HG03064 (cell line): Measurements from ENCODE around the gene DPYSL4.

Source experiments
- ATAC-seq: cut with Tn5 transposase; IDR thresholded peaks from one replicate; pipeline ENCODE4 v1.9.1; 2021; ENCODE audit warnings: low read depth; ENCODE audit not compliant: unreplicated experiment

The DPYSL4 gene

DNA sequence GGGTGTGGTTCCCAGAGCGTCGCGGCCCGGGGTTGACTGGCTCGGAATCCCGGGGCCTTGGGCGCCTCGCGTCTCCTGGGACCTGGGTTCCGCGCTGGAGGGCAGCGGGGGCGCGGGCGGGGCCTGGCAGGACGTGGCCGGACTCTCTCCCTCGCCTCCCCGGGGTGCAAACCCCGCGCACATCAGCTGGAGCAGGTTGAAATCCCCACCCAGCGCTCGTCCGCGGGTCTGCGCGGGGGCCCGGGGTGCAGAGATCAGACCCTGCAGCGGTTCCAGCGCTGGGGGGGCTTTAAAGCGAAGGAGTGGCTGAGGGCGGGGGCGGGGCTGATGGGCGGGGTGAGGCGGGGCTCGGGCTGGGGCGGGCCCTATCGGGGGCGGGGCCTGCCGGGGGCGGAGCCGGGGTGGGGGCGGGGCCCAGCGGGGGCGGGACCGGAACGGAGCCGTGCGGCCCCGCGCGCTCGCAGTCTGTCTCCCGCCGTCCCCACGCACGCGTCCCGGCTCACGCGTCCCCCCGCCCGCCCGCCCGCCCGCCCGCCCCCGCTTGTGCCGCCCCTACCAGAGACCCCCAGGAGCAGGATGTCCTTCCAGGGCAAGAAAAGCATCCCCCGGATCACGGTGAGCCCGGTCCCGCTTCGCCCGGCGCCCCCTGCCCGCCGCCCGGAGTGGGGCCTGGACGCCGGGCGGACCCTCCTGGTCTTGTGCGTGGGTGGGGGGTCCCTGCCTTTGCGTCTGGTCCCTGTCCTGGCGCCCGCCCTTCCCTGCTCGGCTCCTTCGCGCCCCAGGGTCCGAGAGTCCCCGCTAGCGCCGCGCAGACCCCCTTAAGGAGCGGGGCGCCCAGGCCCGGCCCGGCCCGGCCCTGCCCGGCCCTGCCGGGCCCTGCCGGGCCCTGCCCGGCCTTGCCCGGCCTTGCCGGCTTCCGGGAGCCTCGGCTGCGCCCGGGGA, at the start of gene DPYSL4:
Gene DPYSL4, plus strand, starts transcription at position 461 of the 942 bp plus-strand sequence. Its CDS starts 116 bp downstream, at position 577.
- no peak for ATAC-seq

DNA sequence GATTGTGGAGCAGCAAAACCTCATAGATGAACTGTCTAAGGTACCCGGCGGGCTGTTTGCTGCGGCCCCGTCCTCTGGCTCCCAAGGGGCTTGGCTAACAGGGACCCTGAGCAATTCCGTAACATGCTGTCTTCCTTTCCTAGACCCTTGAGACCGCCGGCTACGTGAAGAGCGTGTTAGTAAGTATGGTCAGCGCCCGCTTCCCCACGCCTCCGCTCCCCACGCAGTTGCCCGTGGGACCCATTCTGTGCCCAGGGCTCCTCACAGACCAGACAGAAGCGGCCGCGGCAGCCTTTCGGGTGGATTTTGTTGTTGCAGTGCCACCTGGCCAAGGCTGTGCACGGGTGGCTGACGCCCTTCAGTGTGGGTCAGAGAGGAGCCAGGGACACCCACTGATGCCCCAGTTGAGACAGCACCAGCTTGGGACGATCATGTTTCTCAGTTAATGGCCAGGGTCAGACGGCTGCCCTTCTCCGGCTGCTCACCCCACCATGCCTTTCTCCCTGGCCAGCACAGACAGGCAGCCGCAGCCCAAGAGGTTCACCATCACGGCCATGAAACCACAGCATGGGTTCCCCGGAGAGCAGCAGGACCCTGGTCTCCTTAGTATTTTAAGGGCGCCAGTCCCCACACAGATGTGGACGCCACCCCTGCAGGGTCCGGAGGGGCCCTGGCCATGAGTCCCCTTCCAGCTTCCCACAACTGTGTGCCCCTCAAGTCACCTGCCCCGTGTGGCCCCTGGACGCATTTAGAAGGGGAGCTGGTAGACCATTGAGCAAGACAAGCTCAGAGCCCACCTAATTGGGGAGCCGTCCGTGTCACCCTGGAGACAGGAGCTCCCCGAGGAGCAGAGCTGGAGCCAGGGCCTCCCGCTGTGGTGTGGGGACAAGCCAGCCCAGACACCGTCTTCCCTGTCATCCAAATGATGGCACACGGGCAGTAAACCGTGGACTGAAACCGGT, 49.4 kb upstream of the DPYSL4 start:
- ATAC-seq, result no peak

DNA sequence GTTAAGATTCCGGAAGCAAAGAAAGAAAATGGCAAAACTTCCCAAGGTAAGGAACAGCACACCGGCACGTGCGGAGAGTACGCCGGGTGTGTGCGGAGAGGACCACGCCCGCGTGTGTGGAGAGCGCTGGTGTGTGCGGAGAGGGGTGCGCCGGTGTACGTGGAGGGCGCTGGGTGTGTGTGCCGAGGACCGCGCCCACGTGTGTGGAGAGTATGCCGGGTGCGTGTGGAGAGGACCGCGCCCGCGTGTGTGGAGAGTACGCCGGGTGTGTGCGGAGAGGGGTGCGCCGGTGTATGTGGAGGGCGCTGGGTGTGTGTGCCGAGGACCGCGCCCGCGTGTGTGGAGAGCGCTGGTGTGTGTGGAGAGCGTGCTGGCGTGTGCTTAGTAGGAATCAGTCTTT, 48.6 kb upstream of the DPYSL4 start:
- ATAC-seq, result no peak

DNA sequence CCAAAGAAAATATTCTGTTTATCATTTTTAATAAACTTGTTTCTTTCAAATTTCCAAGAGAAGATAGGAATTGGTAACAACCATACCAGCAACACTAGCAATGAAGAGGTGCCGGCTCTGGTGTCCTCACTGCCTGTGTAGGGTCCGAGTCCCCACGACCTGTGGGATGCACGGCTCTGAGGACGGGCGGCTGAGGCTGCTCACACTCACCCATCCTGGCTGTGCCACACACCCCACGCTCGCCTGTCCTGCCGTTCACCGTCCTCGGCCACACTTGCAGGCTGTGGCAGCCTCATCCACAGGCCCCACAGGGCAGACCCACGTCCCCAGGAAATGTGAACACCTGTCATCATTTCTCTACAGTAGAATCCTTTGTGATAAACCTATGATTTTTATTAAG, 48.2 kb upstream of the DPYSL4 start:
- ATAC-seq, result no peak

DNA sequence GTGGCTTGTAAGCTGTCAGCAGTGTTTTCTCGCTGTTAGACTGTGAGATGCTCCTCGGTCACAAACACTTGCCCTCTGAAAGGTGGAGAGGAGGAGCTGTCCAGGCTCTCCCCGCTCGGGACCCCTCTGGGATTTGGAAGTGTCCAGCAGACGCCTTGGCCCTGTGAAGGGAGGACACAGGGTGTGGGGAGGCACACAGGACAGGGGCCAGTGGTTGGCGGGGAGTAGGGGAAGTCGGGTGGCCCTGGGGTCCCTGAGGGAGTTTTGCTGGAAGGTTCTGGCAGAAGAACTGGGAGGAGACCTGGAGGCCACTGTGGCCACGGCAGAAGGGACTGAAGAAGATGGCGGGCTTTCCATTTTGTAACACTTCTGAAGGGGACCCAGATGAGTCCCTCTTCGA, 47.2 kb upstream of the DPYSL4 start:
- ATAC-seq, result no peak

DNA sequence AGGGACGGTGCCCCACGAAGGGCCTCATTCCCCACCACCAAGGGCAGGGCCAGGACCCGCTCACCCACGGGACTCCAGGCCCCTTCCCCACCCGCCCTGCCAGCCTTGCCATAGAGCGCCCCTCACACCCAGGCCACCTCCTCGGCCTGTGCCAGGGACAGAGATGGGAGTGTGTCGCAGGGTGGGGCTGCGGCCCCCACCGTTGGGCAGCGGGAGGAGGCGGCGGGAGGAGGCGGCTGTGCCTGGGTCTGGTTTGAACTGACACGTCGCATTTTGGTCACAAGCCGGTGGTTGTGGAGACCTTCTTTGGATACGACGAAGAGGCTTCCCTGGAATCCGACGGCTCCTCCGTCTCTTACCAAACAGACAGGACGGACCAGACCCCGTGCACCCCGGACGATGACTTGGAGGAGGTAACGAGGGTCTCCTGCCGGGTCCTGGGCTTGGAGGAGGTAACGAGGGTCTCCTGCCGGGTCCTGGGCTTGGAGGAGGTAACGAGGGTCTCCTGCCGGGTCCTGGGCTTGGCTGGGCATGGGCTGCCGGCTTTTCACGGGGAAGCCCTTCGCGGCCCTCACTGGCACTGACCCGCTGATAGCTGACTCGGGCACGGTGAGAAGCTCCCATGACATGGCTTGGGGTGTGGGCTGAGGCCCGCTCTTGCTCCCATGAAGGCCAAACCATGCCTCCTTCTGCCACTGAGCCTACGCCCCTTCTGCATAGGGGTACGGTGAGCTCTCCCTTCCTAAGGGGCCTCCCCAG, 46.4 kb upstream of the DPYSL4 start:
- no peak for ATAC-seq

DNA sequence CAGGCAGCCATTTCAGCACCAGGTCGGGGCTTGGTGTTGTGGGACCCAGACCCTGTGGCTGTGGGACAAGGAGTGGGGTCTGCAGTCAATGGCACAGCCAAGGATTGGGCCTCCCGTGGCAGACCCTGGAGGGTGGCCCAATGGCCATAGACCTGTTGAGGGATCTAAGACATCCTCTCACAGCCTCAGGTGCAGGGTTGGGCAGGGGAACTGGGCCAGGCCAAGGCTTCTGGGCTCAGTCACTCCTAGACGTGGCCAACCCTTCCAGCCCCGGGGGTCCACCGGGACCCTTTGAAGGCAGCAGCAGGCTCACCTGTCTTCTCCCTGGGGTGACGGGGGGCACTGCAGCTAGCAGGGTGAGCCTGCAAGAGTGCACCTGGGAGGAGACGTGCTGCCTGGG, 45.7 kb upstream of the DPYSL4 start:
- ATAC-seq, result no peak

DNA sequence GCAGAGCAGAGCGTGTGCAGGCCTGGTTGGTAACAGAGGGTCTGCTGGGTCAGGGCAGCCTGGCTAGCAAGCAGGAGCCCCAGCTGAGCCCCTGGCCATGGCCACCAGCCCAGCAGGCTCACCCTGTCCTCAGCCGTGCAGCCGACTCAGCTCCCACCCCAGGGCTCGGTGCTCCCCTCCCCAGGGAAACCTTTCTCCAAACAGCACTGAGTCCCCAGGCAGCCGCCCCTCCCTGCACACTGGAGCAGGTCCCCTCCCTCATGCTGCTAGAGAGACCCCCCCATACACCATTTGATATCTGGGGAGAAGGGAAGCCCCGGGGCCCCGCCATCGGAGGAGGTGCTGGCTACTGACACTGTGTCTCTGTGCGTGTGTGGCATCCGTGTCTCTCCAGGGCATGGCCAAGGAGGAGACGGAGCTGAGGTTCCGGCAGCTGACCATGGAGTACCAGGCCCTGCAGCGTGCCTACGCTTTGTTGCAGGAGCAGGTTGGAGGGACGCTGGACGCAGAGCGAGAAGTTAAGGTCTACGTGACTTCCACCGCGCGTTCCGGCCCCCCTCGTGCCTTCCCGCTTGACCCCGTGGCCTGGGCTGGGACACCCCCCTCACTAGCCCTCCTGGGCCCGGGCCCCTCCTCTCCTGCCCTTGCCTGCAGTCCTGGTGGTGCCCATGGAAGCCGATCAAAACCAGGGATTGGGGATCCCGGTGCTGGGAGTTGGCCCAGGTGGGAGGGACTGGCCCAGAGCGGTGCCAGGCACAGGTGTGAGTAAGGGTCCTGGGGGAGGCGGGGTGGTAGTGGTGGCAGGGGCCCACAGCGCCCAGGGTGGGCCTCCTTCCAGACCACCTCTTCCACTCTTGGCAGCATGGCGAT, 45.0 kb upstream of the DPYSL4 start:
- ATAC-seq, result no peak

DNA sequence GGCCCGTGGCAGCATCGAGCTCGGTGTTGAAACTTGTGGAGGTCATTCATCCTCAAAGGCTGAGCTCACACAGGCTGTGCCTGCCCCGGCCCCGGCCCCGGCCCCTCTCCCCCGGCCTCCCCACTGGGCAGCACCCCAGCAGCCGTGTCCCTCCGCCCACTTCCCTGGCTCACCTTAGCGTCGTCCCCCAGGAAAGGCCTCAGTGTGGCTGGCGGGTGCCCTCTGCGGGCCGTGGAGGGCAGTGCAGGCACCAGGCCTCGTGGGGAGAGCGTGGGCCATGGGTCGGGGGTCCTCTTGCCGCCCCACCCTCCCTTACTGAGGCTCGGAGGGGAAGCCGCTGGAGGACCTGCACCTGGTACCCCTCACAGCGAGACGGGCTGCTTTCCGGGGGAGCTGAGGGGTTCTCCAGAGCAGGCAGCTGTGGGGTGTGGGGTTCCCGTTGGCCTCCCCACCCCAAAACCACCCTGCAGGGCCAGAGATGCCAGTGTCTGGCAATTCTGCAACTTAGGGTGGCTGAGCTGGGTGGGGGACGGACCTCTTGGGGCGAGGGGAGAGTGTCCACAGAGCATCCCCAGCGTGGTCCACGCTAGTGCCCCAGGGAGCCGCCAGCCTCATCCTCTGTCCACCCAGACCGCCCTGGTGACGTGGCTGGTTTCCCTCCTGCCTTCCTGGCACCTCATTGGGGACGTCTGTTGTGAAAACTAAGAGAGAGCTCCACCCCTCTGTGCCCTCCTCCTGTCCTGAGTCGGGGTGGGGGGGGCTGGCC, 44.2 kb upstream of the DPYSL4 start:
- no peak for ATAC-seq

DNA sequence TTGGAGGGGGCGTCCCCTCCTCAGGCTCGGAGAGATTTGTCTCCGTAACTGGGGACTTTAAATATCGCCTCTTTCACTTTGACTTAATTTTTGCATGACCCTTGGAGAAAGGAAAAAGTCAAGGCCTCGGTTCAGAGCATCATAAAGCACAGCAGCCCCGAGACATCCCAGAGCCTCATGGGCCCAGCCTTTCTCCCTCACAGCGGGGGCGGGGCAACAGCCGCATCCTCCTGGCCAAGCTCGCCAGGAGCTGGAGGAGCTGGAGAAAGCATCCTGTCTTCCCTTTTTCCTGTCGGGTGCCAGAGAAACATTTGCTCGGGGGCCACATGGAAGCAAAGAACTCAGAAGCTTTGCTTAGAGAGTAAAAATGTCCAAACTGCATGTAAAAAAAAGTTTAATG, 43.6 kb upstream of the DPYSL4 start:
- no peak for ATAC-seq

DNA sequence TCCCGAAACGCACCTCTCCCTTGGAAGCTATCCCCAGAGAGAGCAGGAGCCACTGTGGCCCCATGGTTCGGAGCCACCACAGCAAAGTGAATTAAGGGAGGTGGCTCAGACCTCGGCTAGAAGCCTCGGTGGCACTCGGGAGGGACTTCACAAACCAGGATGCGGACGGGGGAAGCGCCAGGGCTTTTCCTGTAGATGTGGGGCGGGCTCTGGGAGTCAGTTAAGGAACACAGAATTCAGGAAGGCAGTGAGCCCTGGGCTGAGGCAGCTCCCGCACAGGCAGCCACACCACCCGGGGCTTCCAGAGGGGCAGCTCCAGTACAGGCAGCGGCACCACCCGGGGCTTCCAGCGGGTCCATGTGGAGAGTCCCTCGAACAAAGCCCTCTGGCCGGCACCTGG, 42.7 kb upstream of the DPYSL4 start:
- ATAC-seq, result no peak

DNA sequence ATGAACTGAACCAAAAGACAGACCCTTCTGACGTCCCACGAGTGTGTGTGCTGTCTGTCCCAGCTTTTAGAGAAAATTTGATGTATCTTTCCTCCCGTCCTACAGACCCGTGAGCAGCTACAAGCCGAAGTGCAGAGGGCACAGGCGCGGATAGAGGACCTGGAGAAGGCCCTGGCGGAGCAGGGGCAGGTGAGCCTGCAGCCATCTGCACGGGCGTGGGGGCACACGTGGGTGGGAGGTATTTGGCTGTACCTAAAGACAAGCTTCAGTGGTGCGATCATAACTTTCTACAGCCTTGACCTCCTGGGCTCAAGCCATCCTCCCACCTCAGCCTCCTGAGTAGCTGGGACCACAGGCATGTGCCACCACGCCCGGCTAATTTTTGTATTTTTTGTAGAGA, 41.7 kb upstream of the DPYSL4 start:
- ATAC-seq, result no peak

DNA sequence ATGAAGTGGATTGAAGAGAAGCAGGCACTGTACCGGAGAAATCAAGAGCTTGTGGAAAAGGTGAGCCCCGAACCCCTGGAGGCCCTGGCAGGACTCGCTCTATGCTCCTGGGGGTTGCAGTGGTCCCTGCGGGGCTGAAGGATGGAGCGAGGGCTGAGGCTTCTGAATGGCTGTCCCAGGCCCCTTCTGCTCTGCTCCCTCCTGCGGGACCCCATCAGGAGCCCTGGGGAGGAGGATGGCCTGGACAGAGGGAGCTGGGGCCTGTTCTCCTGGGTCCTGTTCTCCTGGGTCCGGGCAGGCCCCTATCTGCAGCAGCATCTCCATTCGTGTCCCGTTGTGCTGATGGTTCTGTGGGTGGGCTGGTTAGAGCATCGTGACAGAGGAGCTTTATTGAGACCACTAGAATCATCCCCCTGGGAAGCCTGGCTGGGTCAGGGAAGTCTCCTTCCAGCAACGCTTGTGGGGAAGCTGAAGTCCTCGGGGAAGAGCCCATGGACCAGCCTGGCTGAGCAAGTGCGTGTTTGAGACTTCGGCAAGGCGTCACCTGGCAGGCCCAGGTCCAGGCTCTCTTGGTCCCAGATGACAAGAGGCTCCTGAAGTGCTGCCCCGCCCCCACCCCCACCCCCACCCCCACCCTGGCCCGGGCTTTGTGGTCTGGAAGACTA, 41.1 kb upstream of the DPYSL4 start:
- ATAC-seq, result no peak

DNA sequence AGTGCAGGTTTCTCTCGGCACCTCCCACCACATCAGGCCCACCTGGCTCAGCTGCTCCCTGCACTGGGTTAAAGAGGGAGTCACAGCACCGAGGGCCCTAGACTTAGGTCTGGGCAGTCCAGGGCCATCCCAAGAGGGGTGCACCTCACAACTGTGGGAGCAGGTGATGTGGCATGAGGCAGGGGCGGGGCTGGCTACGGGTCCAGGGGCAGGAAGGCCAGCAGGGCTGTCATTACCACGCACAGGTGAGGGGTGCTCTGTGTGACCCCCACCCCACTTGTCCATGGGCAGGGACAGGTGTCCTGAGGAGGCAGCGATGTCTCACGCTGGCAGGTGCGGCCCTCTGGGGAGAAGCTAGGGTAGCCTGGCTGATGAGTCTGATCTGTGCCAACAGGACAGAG, 40.5 kb upstream of the DPYSL4 start:
- no peak for ATAC-seq

DNA sequence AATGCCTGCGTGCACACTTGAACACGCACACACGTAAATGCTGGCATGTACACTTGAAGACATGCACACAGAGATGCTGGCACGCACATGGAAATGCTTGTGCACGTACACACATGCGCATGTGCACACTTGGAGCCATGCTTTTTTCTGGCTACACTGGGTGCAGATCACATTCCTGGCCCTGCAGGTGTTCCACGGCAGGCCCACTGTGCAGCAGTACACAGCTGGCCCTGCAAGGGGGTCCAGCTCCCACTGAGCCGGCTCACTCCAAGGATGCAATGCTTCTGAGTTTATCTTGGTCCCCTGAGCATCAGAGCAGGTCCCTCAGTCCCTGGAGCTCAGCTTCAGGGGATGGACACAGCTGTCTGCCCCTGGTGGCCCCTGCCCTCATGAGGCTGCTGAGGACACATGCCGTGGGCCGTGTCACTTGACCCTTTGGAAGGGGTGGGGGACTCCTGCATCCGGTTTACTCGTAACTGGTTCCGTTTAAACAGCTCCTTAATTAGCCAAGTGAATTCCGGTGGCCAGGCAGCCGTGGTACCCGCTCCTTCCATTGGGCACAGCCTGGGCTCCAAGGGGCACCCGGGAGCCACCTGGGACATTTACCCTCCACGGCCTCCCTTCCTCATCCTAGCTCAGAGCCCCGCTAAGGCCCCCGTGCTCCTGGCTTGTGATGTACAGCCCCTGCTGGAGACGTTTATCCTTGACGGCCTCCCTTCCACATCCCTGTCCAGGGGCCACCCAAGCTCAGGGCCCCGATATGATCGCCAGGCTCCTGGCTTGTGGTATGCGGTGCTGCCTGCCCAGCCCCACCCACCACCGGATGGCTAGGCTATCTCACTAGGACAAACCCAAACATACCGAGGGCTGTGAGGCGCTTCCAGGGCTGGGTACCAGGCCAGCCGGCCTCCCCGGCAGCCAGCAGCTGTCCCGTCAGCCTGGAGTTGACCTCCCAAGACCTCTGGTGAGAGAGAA, 39.5 kb upstream of the DPYSL4 start:
- no peak for ATAC-seq

DNA sequence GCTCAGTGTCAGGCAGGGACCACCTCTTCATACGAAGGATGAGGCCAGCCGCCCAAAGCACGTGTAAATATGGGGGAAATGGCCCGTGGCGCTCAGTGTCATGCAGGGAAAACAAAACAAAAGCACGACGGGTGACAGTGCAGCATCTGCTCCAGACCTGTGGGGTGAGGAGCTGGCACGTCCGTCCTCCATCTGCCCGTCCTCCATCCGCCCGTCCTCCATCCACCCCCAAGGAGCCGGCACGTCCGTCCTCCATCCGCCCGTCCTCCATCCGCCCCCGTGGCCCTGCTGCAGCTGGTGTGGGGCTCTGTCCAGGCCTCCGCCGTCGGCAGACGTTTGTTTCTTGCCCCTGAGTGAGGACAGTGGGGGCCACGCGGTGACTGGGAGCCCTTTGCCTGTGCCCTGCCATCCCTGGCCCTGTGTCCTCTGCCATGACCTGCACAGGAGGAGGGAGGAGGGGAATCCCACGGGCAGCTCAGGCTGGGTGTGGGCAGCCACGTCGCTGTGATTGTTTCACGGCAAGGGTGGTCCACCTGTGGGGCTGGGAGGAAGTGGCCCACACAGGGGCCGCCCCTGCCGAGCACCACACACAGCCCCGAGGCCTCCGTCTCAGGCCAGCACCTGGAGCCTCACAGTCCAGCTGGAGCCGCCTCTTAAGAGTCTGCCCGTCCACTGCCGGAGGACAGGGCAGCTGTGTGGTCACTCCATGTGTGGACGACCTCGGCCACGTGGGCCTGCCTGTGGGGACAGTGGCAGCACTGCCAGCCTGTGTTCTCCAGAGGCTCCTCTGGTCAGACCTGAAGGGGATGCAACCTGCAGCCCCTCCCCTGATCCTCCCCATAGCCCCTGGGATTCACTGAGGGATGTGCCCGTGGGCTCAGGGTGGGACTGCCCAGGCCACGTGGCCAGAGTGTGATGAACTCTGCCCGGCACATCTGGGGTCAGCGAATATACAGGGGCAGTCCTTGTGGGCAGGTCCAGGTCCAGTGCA, 38.2 kb upstream of the DPYSL4 start:
- no peak for ATAC-seq
